Stomach (tissue), 9 donors: ENCODE results near the gene ERBB4. TPM values are rescaled to one million over a fixed set of nuclear protein-coding genes. Genes with fewer than 3 reads are reported as not detected.

Experiments used
- DNase-seq, 2 donors: peaks; one replicate each; pipeline versions ENCODE4 v3.0.0 to v3.0.0-alpha.2; 2013 to 2019
- H3K27ac ChIP-seq, 5 donors: fragments of 200-600 bp in 4 of 5; sonication (generic) in 4 of 5; one replicate each; pipeline ENCODE4 v1.5.1; 2013 to 2019; ENCODE audit warnings: mild to moderate bottlenecking in 1 of 5, moderate library complexity in 1 of 5
- H3K27me3 ChIP-seq, 3 donors: fragments of 200-600 bp; sonication (generic); one replicate each; pipeline ENCODE4 v1.5.1; 2017 to 2019; ENCODE audit warnings: mixed run types in 1 of 3
- H3K36me3 ChIP-seq, 4 donors: fragments of 200-600 bp; sonication (generic); 1 replicate in 3 of 4; 2 replicates in 1 of 4; pipeline ENCODE4 v1.5.1; 2016 to 2019
- H3K4me1 ChIP-seq, 4 donors: fragments of 200-600 bp; sonication (generic); one replicate each; pipeline ENCODE4 v1.5.1; 2016 to 2019
- H3K4me3 ChIP-seq, 4 donors: fragments of 200-600 bp; sonication (generic) in 3 of 4; one replicate each; pipeline ENCODE4 v1.5.1; 2016 to 2019; ENCODE audit warnings: mild to moderate bottlenecking in 1 of 4
- H3K9me3 ChIP-seq, 4 donors: fragments of 200-600 bp; sonication (generic); one replicate each; pipeline ENCODE4 v1.5.1; 2016 to 2019
- CTCF ChIP-seq, 7 experiments: fragments of 450-650 bp in 4 of 7; fragments of 200-600 bp in 3 of 7; sonication (generic) in 3 of 7; IDR thresholded peaks; one replicate each; pipeline ENCODE4 v1.5.1; 2016 to 2019; ENCODE audit warnings: antibody characterized with exemption in 7 of 7, control low read depth in 2 of 7, mild to moderate bottlenecking in 1 of 7
- EP300 ChIP-seq: sonication (generic); formaldehyde crosslinking; IDR thresholded peaks from one replicate; pipeline ENCODE4 v1.6.1; 2017; ENCODE audit warnings: antibody characterized with exemption
- POLR2A ChIP-seq, 4 donors: fragments of 450-650 bp; IDR thresholded peaks; one replicate each; pipeline ENCODE4 v1.6.1; 2016; ENCODE audit warnings: antibody characterized with exemption in 4 of 4, control low read depth in 2 of 4, mild to moderate bottlenecking in 1 of 4, moderate library complexity in 1 of 4
- POLR2AphosphoS5 ChIP-seq, 3 donors: sonication (generic); formaldehyde crosslinking; IDR thresholded peaks; one replicate each; pipeline ENCODE4 v1.6.1; 2016; ENCODE audit warnings: antibody characterized with exemption in 3 of 3
- WGBS, 5 donors: extraction: QIAGEN DNeasy Blood & Tissue Kit in 3 of 5; methylation state at CpG; one replicate each; pipeline versions ENCODE4 v1.1.5 to v1.1.7; 2013 to 2018; 5-methylcytosine and 5-hydroxymethylcytosine counted together
- intact Hi-C: fragments of 100-400 bp; cut with DNase I; formaldehyde crosslinking; loops from one replicate; pipeline ENCODE4 v1.15.1; 2023; ENCODE audit warnings: low total_unique reads
- polyA plus RNA-seq, 3 donors: library from polyadenylated mRNA; stranded (reverse); fragments of 200-250 nt; gene quantifications; one replicate each; pipeline ENCODE4 v1.2.3, GENCODE V29; 2013
- total RNA-seq, 5 donors: library from RNA; depleted of rRNA; stranded (reverse); fragments of >200 nt; gene quantifications; one replicate each; pipeline versions ENCODE4 v1.1.0 to v1.2.3, GENCODE V29; 2014 to 2016
- donor health status: healthy with polysubstance abuse.
- donor health status: Bipolar disorder and iron deficiency.
- donor health status: healthy.

The ERBB4 gene
- total and polyA plus RNA-seq, 8 donors: 0.12 to 2.5 (median 0.45) TPM; not detected in 1

DNA sequence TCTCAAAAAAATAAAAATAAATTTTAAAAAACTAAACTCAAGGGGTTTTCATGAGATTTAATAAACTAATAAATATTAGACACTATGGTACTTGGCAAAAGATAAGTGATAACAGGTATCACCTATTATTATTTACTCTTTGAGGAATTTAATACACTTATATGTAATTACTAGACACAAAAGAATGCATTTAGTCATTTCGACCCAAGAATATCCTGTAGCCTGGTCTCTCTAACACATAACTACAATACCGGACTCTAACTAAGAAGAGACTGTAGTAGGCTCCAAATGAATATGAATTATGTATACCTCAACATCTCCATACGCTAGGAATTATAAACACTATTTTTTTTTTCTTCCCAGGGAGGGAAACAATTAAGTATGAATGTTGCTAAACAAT lies 1131.5 kb downstream of the ERBB4 start:
- TF ChIP-seq CTCF (IDR thresholded peaks at IDR 0.05) (no peak), POLR2A (IDR thresholded peaks at IDR 0.05) (no peak), POLR2AphosphoS5 (IDR thresholded peaks at IDR 0.05) (no peak), EP300 (no peak)
- no peak overlapping the region for H3K27ac ChIP-seq
- no peaks in the 10 kb centered on the region for H3K36me3 ChIP-seq
- H3K9me3 ChIP-seq: no peaks in the 10 kb centered on the region
- no peak for DNase-seq
- no peaks in the 10 kb centered on the region for H3K4me1 ChIP-seq
- intact Hi-C loops: no loop called here
- no peaks in the 10 kb centered on the region for H3K27me3 ChIP-seq
- 86 to 91% (median 88%) methylated on average over 3 of the region's 3 CpGs for WGBS, 5 donors
- H3K4me3 ChIP-seq: no peak overlapping the region

DNA sequence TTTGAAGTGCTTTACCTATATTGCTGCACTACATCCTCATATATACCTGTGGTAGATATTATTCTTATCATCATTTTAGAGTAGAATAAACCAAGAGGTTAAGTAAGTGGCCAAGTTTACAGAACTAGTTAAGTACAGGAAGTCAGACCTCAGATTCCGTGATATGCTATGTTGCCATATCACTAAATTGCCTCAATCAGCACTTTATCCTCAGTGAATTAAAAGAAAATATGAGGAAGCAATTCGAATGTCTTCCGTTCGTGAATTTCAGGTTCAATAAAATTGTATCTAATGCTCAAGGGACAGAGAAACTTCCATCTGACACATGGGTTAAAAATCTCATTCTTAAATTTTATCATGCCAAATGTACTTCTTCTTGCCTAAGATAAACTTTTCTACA lies 1133.6 kb downstream of the ERBB4 start:
- Histone ChIP-seq H3K9me3 (no peaks in the 10 kb centered on the region), H3K36me3 (no peaks in the 10 kb centered on the region), H3K27ac (no peak overlapping the region), H3K4me1 (no peaks in the 10 kb centered on the region), H3K27me3 (no peaks in the 10 kb centered on the region), H3K4me3 (no peak overlapping the region)
- intact Hi-C loops: no loop called here
- no peak for DNase-seq
- TF ChIP-seq CTCF (IDR thresholded peaks at IDR 0.05) (no peak), POLR2AphosphoS5 (IDR thresholded peaks at IDR 0.05) (no peak), EP300 (no peak), POLR2A (IDR thresholded peaks at IDR 0.05) (no peak)
- 62 to 75% (median 66%) methylated on average over 4 of the region's 4 CpGs for WGBS, 5 donors

DNA sequence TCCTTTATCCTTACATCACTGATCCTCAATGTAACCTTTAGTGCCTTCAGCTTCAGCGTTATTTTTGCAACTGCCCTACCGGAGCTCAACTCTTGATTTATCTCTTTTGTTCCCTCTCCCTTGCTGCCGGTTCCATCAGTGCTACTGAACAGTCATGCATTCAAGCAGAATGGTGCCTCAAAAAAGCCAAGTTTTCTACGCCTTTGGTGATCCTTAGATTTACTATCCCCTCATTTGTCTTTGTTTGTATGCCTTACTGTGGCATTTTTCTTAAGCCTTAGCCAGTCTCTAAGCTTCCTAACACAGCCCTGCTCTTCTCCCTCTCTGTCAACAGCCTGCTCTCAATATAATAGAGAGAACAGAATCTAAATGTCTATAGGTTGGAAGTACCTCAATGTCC lies 1134.5 kb downstream of the ERBB4 start:
- no peak for DNase-seq
- no peak overlapping the region for H3K27ac ChIP-seq
- no peak overlapping the region for H3K4me3 ChIP-seq
- H3K9me3 ChIP-seq: no peaks in the 10 kb centered on the region
- H3K4me1 ChIP-seq: no peaks in the 10 kb centered on the region
- 58 to 70% (median 63%) methylated on average over 4 of the region's 4 CpGs for WGBS, 5 donors
- intact Hi-C loops: no loop called here
- TF ChIP-seq EP300: no peak
- no peak for TF ChIP-seq POLR2AphosphoS5 (IDR thresholded peaks at IDR 0.05)
- TF ChIP-seq POLR2A (IDR thresholded peaks at IDR 0.05): no peak
- TF ChIP-seq CTCF (IDR thresholded peaks at IDR 0.05): no peak
- H3K27me3 ChIP-seq: no peaks in the 10 kb centered on the region
- H3K36me3 ChIP-seq: no peaks in the 10 kb centered on the region

DNA sequence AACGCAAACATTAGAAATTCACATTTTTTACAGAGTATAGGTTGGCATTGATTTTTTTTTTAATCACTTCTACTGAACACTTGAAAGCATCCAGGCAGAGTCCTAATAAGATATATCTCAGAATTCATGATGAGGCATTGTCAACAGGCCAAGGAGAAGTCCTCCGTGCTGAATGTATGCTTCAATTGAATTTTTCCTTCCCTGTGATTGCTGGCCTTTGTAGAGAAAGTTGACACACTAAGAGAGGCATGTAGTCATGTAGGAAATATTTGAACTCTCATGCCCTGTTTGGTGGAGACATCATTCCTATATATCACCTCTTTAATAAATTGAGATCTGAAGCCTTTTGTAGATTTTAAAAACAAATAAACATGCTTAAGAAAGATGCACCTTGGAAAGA lies 1137.3 kb downstream of the ERBB4 start:
- intact Hi-C loops: no loop called here
- no peak for DNase-seq
- Histone ChIP-seq H3K27me3 (no peaks in the 10 kb centered on the region), H3K4me1 (no peaks in the 10 kb centered on the region), H3K9me3 (no peaks in the 10 kb centered on the region), H3K4me3 (no peak overlapping the region), H3K36me3 (no peaks in the 10 kb centered on the region), H3K27ac (no peak overlapping the region)
- 81 to 88% (median 86%) methylated on average over 2 of the region's 2 CpGs for WGBS, 5 donors
- no peak for TF ChIP-seq POLR2A (IDR thresholded peaks at IDR 0.05)
- no peak for TF ChIP-seq EP300
- TF ChIP-seq CTCF (IDR thresholded peaks at IDR 0.05): no peak
- TF ChIP-seq POLR2AphosphoS5 (IDR thresholded peaks at IDR 0.05): no peak
